ENCODE measurements around the gene OR6S1. TPM values are rescaled to one million over a fixed set of nuclear protein-coding genes. Genes with fewer than 3 reads are reported as not detected.

OR6S1 gene
- total RNA-seq (not detected in 2 replicates), polyA plus RNA-seq (not detected in 2 replicates)

GRCh38 chr14:20641591-20641990 is at the start of gene OR6S1:
Gene OR6S1 (minus strand): TSS chr14:20641691. CDS start chr14:20641691, 0 bp downstream.
- Histone ChIP-seq H3K27me3 (peaks cover 8% of the 10 kb centered on the region), H3K4me2 (no peak within 1 kb of the TSS), H2AFZ (no peak within 1 kb of the TSS), H3K27ac (no peak within 1 kb of the TSS), H3K9me3 (ENCODE audit: low read depth) (no peaks in the 10 kb centered on the region), H3K9me2 (replicated peaks; ENCODE audit: insufficient read depth) (no peaks in the 10 kb centered on the region), H3K4me3 (no peak within 1 kb of the TSS), H3K79me2 (no peaks in the 10 kb centered on the region), H4K20me1 (ENCODE audit: insufficient read depth, poor library complexity, severe bottlenecking) (no peaks in the 10 kb centered on the region), H3K36me3 (replicated peaks; ENCODE audit: insufficient read depth, low read depth) (no peaks in the 10 kb centered on the region), H3K4me1 (ENCODE audit: insufficient read depth) (no peaks in the 10 kb centered on the region)
- DNase-seq (ENCODE audit: low spot score): no peak
- 93% methylated on average over 2 of the region's 2 CpGs for WGBS (ENCODE audit: low lambda C conversion rate, missing lambda C conversion rate)
- TF ChIP-seq EZH2phosphoT487 (IDR thresholded peaks at IDR 0.05; ENCODE audit: low read depth, severe bottlenecking, unreplicated experiment) (no peak), EZH2 (IDR thresholded peaks at IDR 0.05; ENCODE audit: borderline replicate concordance) (no peak)
- TF ChIP-seq, protein P1, sequence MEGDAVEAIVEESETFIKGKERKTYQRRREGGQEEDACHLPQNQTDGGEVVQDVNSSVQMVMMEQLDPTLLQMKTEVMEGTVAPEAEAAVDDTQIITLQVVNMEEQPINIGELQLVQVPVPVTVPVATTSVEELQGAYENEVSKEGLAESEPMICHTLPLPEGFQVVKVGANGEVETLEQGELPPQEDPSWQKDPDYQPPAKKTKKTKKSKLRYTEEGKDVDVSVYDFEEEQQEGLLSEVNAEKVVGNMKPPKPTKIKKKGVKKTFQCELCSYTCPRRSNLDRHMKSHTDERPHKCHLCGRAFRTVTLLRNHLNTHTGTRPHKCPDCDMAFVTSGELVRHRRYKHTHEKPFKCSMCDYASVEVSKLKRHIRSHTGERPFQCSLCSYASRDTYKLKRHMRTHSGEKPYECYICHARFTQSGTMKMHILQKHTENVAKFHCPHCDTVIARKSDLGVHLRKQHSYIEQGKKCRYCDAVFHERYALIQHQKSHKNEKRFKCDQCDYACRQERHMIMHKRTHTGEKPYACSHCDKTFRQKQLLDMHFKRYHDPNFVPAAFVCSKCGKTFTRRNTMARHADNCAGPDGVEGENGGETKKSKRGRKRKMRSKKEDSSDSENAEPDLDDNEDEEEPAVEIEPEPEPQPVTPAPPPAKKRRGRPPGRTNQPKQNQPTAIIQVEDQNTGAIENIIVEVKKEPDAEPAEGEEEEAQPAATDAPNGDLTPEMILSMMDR (IDR thresholded peaks at IDR 0.05; ENCODE audit: poor library complexity): no peak

DNA sequence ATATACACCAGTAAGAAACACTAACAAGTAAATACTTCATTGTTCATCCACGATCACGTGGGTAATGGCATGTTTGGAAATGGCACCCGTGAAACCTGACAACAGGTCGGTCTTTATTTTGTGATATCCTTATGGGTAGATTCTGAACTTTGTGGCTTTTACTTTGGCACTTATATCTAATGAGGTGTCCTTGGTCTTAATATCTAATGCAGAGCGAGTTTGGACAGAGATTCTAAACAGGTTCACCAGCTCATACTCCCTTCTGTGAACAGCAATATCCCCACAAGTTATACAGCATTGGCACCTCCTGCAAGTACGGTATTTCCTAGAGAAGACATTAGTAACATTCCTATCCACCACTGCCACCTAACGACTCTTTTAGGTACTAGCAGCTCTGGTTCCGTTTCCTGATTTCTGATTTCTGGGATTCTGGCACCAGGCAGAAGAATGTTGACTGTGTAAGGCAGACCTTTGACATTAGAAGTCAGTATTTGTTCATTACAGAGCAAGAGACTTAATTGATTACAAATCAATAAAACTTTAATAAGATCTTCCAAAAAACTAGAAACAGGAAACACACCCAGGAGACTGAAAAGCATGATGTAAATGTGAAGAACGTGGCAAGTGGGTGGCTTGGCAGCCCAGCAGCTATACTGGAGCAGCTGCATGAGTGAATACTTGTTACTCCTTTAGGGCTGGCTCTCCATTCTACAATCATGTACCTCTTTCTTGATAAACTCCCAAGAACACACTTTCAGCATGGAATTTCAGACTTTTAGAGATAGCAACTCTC is 49.6 kb upstream of the OR6S1 start:
- H3K4me1 ChIP-seq (ENCODE audit: insufficient read depth): peaks cover 24% of the 10 kb centered on the region
- no peak overlapping the region for H2AFZ ChIP-seq
- H3K27ac ChIP-seq: no peak overlapping the region

GRCh38 chr14:20688167-20688839 is 46.8 kb upstream of the OR6S1 start, which contains the start of gene ANG:
Gene ANG (plus strand): TSS chr14:20688764. CDS start chr14:20693565, 4,801 bp downstream.
- Histone ChIP-seq H3K9me2 (replicated peaks; ENCODE audit: insufficient read depth) (no peaks in the 10 kb centered on the region), H3K27me3 (no peaks in the 10 kb centered on the region), H4K20me1 (ENCODE audit: insufficient read depth, poor library complexity, severe bottlenecking) (no peaks in the 10 kb centered on the region), H3K36me3 (replicated peaks; ENCODE audit: insufficient read depth, low read depth) (no peaks in the 10 kb centered on the region), H3K4me2 (peak within 1 kb of the TSS; percentile 87), H3K4me1 (ENCODE audit: insufficient read depth) (peaks cover 24% of the 10 kb centered on the region), H2AFZ (no peak within 1 kb of the TSS), H3K4me3 (no peak within 1 kb of the TSS), H3K27ac (peak within 1 kb of the TSS; percentile 99), H3K79me2 (peaks cover 40% of the 10 kb centered on the region), H3K9me3 (ENCODE audit: low read depth) (no peaks in the 10 kb centered on the region)
- TF ChIP-seq, protein P1 (IDR thresholded peaks at IDR 0.05; ENCODE audit: poor library complexity): no peak
- no peak for TF ChIP-seq EZH2phosphoT487 (IDR thresholded peaks at IDR 0.05; ENCODE audit: low read depth, severe bottlenecking, unreplicated experiment)
- no peak for TF ChIP-seq EZH2 (IDR thresholded peaks at IDR 0.05; ENCODE audit: borderline replicate concordance)
- 66% methylated on average over 7 of the region's 7 CpGs for whole genome bisulfite sequencing (ENCODE audit: low lambda C conversion rate, missing lambda C conversion rate)
- DNase-seq (ENCODE audit: low spot score): no peak

More for the DNA sequence above, 49.6 kb upstream of the OR6S1 start:
- DNase-seq (ENCODE audit: low spot score): peak; percentile 82
- Histone ChIP-seq H3K4me2 (peak overlapping the region; percentile 38), H3K79me2 (peaks cover 46% of the 10 kb centered on the region), H3K9me3 (ENCODE audit: low read depth) (no peaks in the 10 kb centered on the region), H3K4me3 (no peak overlapping the region), H3K9me2 (replicated peaks; ENCODE audit: insufficient read depth) (no peaks in the 10 kb centered on the region), H4K20me1 (ENCODE audit: insufficient read depth, poor library complexity, severe bottlenecking) (no peaks in the 10 kb centered on the region), H3K27me3 (no peaks in the 10 kb centered on the region), H3K36me3 (replicated peaks; ENCODE audit: insufficient read depth, low read depth) (no peaks in the 10 kb centered on the region)
- no peak for TF ChIP-seq EZH2phosphoT487 (IDR thresholded peaks at IDR 0.05; ENCODE audit: low read depth, severe bottlenecking, unreplicated experiment)
- TF ChIP-seq, protein P1 (IDR thresholded peaks at IDR 0.05; ENCODE audit: poor library complexity): peak; percentile 85
- 43% methylated on average over 9 of the region's 9 CpGs for WGBS (ENCODE audit: low lambda C conversion rate, missing lambda C conversion rate)

Measured in hepatocyte (in vitro differentiated cells).